Measurements from ENCODE around the gene ERAL1. TPM values are rescaled to one million over a fixed set of nuclear protein-coding genes. Genes with fewer than 3 reads are reported as not detected.

The ERAL1 gene
- total RNA-seq, 6 experiments from 2014 or later: 21.6 to 47.1 (median 23.4) TPM

- no peak overlapping the region for H3K4me3 ChIP-seq
- DNase-seq: no peak
Measured at GRCh38 chr17:28861393-28862203, 6.8 kb downstream of the ERAL1 start.

GRCh38 chr17:28862561-28862960, 7.7 kb downstream of the ERAL1 start:
- DNase-seq (no peak), ATAC-seq (no peak)
- intact Hi-C loops (cut with DNase I): no loop called here
- H3K9me3 ChIP-seq: no peaks in the 10 kb centered on the region
- no peaks in the 10 kb centered on the region for H3K27me3 ChIP-seq
- 75% methylated on average over 2 of the region's 3 CpGs for WGBS (ENCODE audit: insufficient coverage, low coverage, low lambda C conversion rate, missing lambda C conversion rate)
- peaks cover 0 to 34% (median 10%) of the 10 kb centered on the region in 4 donors for H3K36me3 ChIP-seq
- TF ChIP-seq POLR2A (IDR thresholded peaks at IDR 0.05): no peak
- no peak for TF ChIP-seq CTCF (IDR thresholded peaks at IDR 0.05)
- no peak overlapping the region for H3K27ac ChIP-seq
- no peaks in the 10 kb centered on the region for H3K4me1 ChIP-seq
- H3K4me3 ChIP-seq: no peak overlapping the region

More at GRCh38 chr17:28861393-28862203, 6.8 kb downstream of the ERAL1 start:
- intact Hi-C loops (cut with DNase I): no loop called here
- H3K27me3 ChIP-seq: no peaks in the 10 kb centered on the region
- H3K9me3 ChIP-seq: no peaks in the 10 kb centered on the region
- H3K4me1 ChIP-seq: no peaks in the 10 kb centered on the region
- TF ChIP-seq POLR2A (IDR thresholded peaks at IDR 0.05) (no peak), CTCF (IDR thresholded peaks at IDR 0.05) (no peak)
- H3K27ac ChIP-seq: no peak overlapping the region
- 70% methylated on average over 1 of the region's 8 CpGs for WGBS (ENCODE audit: insufficient coverage, low coverage, low lambda C conversion rate, missing lambda C conversion rate)
- peak in 3 of 4 donors; percentile 10 to 34 (median 30) for ATAC-seq
- peaks cover 0 to 37% (median 10%) of the 10 kb centered on the region in 4 donors for H3K36me3 ChIP-seq

- WGBS (ENCODE audit: insufficient coverage, low coverage, low lambda C conversion rate, missing lambda C conversion rate): 100% methylated on average over 1 of the region's 1 CpG
- ATAC-seq (no peak), DNase-seq (no peak)
- Histone ChIP-seq H3K4me1 (no peaks in the 10 kb centered on the region), H3K9me3 (no peaks in the 10 kb centered on the region), H3K4me3 (no peak overlapping the region), H3K27me3 (no peaks in the 10 kb centered on the region), H3K36me3 (peaks cover 0 to 20% (median 3%) of the 10 kb centered on the region in 4 donors), H3K27ac (no peak overlapping the region)
- intact Hi-C loops (cut with DNase I): no loop called here
- TF ChIP-seq CTCF (IDR thresholded peaks at IDR 0.05): no peak
- no peak for TF ChIP-seq POLR2A (IDR thresholded peaks at IDR 0.05)
Measured at GRCh38 chr17:28863953-28864352, 9.1 kb downstream of the ERAL1 start.

GRCh38 chr17:28864991-28865849, 10.4 kb downstream of the ERAL1 start:
- intact Hi-C loops (cut with DNase I): no loop called here
- Histone ChIP-seq H3K9me3 (no peaks in the 10 kb centered on the region), H3K27ac (no peak overlapping the region), H3K4me3 (no peak overlapping the region), H3K27me3 (no peaks in the 10 kb centered on the region), H3K4me1 (no peaks in the 10 kb centered on the region), H3K36me3 (peaks cover 0 to 7% (median 0%) of the 10 kb centered on the region in 4 donors)
- TF ChIP-seq POLR2A (IDR thresholded peaks at IDR 0.05) (no peak), CTCF (IDR thresholded peaks at IDR 0.05) (no peak)
- DNase-seq: peak in 1 of 3 donors; percentile 40
- peak; percentile 27 to 55 (median 40) for ATAC-seq
- 71% methylated on average over 6 of the region's 11 CpGs for WGBS (ENCODE audit: insufficient coverage, low coverage, low lambda C conversion rate, missing lambda C conversion rate)
